NCI-H187 (cell line): Measurements from ENCODE around the gene NDUFAF5.

Experiments used
- DNase-seq, 2 experiments: peaks; one replicate each; lab custom pipeline; 2025; lab: John Stamatoyannopoulos, UW

NDUFAF5 gene

DNA sequence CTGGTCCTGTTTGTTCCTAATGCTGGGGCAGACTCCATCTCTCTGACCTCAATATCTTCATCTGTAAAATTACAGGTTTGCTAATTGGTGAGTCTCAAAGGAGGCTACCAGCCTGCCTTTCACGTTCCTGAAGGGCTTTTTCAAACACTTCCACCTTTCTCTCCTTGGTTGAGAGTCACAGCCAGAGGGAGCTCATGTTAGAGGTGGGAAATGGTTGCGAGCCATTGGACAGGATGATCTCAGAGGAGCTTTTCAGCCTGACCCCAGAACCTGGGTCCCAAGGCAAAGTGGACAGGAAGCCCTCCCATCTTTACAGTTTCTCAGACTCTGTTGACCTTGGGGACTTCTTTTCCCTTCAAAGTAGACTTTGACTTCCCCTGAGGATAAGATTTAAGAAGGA lies 37.6 kb downstream of the NDUFAF5 start:
- no peak for DNase-seq

GRCh38 chr20:13824459-13824858 lies 39.6 kb downstream of the NDUFAF5 start:
- no peak for DNase-seq

GRCh38 chr20:13825465-13825864 lies 40.6 kb downstream of the NDUFAF5 start:
- DNase-seq, result no peak

GRCh38 chr20:13831476-13831875 lies 46.6 kb downstream of the NDUFAF5 start:
- DNase-seq, result no peak

GRCh38 chr20:13838664-13839063 lies 53.8 kb downstream of the NDUFAF5 start:
- no peak for DNase-seq

GRCh38 chr20:13839421-13840092 lies 54.7 kb downstream of the NDUFAF5 start:
- no peak for DNase-seq

DNA sequence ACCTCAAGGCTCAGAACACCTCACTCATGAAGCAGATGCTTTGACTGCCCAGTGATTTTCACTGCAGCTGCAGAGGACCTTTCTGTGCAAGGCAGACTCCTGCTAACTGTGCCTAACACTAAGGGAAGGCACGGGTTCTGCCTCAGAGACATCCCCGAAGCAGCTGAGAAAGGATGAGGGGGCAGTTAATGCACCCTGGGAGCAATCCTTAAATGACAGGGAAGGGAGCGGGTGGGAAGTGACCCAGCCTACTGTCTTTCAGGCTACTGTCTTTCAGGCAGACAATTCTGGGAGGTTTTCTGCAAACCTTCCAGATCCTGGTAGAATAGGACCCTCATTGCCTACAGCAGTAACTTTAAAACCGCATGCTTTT lies 55.3 kb downstream of the NDUFAF5 start:
- no peak for DNase-seq

DNA sequence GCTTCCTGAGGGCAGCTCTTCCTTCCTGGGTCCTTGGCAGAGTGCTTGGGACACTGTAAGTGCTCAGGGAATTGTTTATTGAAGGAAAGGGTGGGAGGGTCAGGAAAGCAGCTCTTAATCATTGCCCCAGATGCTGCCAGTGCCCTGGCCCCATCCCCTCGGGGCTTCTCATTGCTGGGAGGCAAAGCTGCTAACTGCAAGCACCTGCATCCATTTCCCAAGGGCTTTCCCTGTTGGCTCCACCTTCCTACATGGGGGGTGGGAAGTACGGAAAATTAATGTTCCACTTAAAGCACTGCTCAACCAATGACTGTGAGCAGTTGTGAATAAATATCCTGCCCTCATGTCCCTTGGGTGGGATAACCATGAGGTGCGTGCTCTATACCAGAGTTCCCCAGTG lies 56.4 kb downstream of the NDUFAF5 start:
- no peak for DNase-seq

GRCh38 chr20:13844296-13844695 lies 59.5 kb downstream of the NDUFAF5 start:
- DNase-seq, result no peak

DNA sequence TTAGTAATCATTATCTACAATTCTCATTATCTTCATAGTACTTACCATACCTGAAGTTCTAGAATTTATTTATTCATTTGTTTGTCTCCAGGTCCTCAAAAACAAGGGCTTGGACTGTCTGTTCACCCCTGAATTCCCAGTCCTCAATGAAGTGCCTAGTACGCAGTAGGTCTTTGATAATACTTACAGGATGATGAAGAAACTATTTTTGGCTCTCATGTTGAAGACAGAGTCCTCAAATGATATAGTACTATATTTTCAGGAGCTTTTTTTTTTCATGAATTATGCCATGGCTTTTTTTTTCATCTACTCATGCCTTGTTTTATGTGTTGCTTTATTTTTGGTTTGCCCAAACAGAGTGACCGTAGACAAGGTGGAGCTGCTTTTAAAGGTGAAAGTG lies 66.5 kb downstream of the NDUFAF5 start:
- DNase-seq, result no peak

- DNase-seq, result no peak
Measured at GRCh38 chr20:13852306-13852705, 67.5 kb downstream of the NDUFAF5 start.

- no peak for DNase-seq
Measured at GRCh38 chr20:13855613-13856012, 70.8 kb downstream of the NDUFAF5 start.

DNA sequence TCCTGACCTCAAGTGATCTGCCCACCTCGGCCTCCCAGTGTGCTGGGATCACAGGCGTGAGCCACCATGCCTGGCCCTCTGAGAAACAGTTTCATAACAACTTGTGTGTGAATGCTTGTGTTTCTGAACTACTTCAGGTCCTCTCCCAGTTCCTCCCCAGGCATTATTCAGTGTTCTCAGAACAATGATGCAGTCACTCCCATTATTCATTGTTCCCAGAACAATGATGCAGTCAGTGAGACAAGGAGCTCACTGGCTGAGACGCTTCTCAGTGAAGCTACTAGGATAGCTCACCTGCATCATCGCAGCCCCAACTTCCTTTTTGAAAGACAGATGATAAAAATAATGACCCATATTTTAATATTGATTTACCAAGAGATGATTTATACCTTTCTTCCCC lies 71.5 kb downstream of the NDUFAF5 start:
- DNase-seq, result no peak

DNA sequence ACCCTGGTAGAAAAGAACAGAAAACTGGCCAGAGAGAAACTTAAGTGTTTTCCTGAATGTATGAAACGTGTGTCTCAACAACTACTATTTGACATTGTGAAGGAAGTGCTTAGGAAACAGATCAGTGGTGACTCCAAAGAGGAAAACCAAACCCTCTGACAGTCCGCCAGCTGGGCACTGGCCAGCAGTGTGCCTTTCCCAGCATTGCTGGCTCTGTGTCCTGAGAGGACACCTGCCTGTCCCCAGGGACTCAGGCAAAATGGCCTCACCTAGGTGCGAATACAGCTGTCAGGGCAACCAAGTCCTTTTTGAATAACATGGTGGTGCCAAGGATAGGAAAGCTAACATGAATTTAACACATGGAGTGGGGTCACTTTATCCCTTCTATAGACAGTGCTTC lies 72.5 kb downstream of the NDUFAF5 start:
- no peak for DNase-seq

- no peak for DNase-seq
Measured at GRCh38 chr20:13857961-13858360, 73.1 kb downstream of the NDUFAF5 start.

- DNase-seq, result no peak
Measured at GRCh38 chr20:13858439-13858838, 73.6 kb downstream of the NDUFAF5 start.

- no peak for DNase-seq
Measured at GRCh38 chr20:13858871-13859270, 74.0 kb downstream of the NDUFAF5 start.

- no peak for DNase-seq
Measured at GRCh38 chr20:13862245-13862644, 77.4 kb downstream of the NDUFAF5 start.

DNA sequence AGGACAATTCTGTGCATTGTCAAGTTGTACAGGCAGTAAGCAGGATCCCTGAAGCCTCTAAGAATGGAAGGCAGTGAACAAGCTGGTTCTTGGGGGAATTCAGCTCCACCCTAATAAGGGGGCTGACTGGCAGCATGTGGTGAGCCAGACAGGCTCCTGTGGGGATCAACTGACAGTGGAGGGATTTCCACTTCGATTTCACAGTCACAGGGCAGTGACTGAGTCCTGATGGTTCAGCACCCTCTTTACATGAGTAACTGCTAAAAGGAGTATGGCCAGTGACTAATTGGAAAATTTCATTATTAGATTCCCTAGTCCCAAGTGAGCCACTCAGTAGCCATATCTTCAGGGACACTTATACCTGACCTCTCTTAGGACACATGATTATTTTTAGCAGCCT lies 78.4 kb downstream of the NDUFAF5 start:
- no peak for DNase-seq

GRCh38 chr20:13865156-13865555 lies 80.3 kb downstream of the NDUFAF5 start:
- DNase-seq, result no peak

- no peak for DNase-seq
Measured at GRCh38 chr20:13865791-13866351, 81.0 kb downstream of the NDUFAF5 start.

DNA sequence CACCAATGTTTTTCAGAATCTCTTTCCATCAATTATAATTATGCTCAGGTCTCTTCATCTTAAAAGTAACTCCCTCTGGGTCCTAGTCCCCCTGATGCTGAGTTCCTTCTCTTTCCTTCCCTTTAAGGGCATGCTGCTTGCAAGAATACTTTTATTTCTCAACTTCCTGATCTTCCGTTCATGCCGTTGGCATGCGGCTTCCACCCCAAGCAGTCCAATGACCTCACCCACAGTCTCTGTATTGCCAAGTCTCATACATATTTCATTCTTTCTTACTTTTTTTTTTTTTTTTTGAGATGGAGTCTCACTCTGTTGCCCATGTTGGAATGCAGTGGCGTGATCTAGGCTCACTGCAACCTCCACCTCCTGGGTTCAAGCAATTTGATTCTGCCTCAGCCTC lies 83.5 kb downstream of the NDUFAF5 start:
- no peak for DNase-seq

DNA sequence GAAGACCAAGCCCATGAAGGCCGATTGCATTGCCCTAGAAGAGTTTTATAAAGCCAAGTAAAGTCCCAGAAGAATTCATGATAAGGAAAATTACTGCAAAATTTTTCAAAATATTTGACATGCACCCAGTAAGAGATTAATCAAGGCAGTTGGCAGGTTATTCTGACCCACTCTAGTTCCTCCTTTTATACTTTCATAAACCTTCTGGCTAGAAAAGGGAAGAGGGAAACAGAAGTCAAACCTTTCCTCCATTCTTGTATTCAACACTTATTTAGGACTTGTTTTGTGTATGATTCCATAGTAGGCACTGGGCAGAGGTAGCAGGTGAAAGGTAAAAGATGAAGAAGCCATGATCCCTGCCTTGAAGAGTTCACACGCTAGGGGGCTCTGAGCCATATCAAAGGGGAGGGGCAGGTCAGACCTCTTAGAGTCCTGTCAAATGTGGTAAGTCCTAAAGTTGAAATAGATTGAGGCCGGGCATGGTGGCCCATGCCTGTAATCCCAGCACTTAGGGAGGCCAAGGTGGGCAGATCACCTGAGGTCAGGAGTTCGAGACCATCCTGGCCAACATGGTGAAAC lies 85.4 kb downstream of the NDUFAF5 start:
- DNase-seq, result no peak
